Fibroblast of lung (primary cell): ENCODE measurements around the gene TRMT44. TPM values are rescaled to one million over a fixed set of nuclear protein-coding genes. Genes with fewer than 3 reads are reported as not detected.

ENCODE experiments used
- DNase-seq, 2 donors: peaks; one replicate each; pipeline versions ENCODE4 v3.0.0 to v3.0.0-alpha.2; 2010; ENCODE audit warnings: low read depth in 2 of 2
- H2AFZ ChIP-seq: 2 replicates; pipeline ENCODE4 v1.5.1; 2012; ENCODE audit warnings: low read length, control low read depth, inconsistent platforms
- H3K27ac ChIP-seq: 2 replicates; pipeline ENCODE4 v1.5.1; 2011; ENCODE audit warnings: low read length, control low read depth; ENCODE audit not compliant: insufficient read depth
- H3K27me3 ChIP-seq: 2 replicates; pipeline ENCODE4 v1.5.1; 2011; ENCODE audit warnings: mild to moderate bottlenecking, low read length; ENCODE audit not compliant: control insufficient read depth, insufficient read depth
- H3K36me3 ChIP-seq: 2 replicates; pipeline ENCODE4 v1.5.1; 2011; ENCODE audit warnings: low read length; ENCODE audit not compliant: control insufficient read depth, insufficient read depth
- H3K4me1 ChIP-seq: 2 replicates; pipeline ENCODE4 v1.5.1; 2011; ENCODE audit warnings: low read length; ENCODE audit not compliant: control insufficient read depth, insufficient read depth; ENCODE audit errors: extremely low read depth
- H3K4me2 ChIP-seq: 2 replicates; pipeline ENCODE4 v1.5.1; 2011; ENCODE audit warnings: low read length, control low read depth; ENCODE audit not compliant: insufficient read depth; ENCODE audit errors: extremely low read depth
- H3K4me3 ChIP-seq, 4 experiments: fragments of 200-600 bp in 1 of 4; sonication (generic) in 1 of 4; replicated peaks in 1 of 4; 2 replicates each; pipeline ENCODE4 v1.5.1; 2011 to 2016; ENCODE audit warnings: low read length in 4 of 4, low read depth in 3 of 4, mild to moderate bottlenecking in 3 of 4, control low read depth in 2 of 4, inconsistent platforms in 1 of 4, mixed read lengths in 1 of 4; ENCODE audit not compliant: insufficient read depth in 1 of 4; ENCODE audit errors: control extremely low read depth in 1 of 4
- H3K79me2 ChIP-seq: 2 replicates; pipeline ENCODE4 v1.5.1; 2012; ENCODE audit warnings: mild to moderate bottlenecking, low read length, inconsistent platforms; ENCODE audit not compliant: control insufficient read depth, insufficient read depth
- H3K9ac ChIP-seq: 2 replicates; pipeline ENCODE4 v1.5.1; 2011; ENCODE audit warnings: mild to moderate bottlenecking, low read length, control low read depth; ENCODE audit not compliant: insufficient read depth
- H3K9me3 ChIP-seq: 2 replicates; pipeline ENCODE4 v1.5.1; 2012; ENCODE audit warnings: low read depth, low read length; ENCODE audit not compliant: control insufficient read depth, insufficient read depth
- H4K20me1 ChIP-seq: 2 replicates; pipeline ENCODE4 v1.5.1; 2011; ENCODE audit warnings: low read length; ENCODE audit not compliant: control insufficient read depth, insufficient read depth; ENCODE audit errors: extremely low read depth
- CTCF ChIP-seq, 2 donors: IDR thresholded peaks in 1 of 2; conservative IDR thresholded peaks in 1 of 2; 1 replicate in 1 of 2; 2 replicates in 1 of 2; pipeline ENCODE4 v1.5.1; 2011 to 2012; ENCODE audit warnings: low read length in 2 of 2, control low read depth in 1 of 2, inconsistent platforms in 1 of 2, low read depth in 1 of 2, mild to moderate bottlenecking in 1 of 2
- EZH2 ChIP-seq: IDR thresholded peaks from 2 replicates; pipeline ENCODE4 v1.5.1; 2012; ENCODE audit warnings: low read length, control low read depth, mild to moderate bottlenecking; ENCODE audit errors: missing control alignments
- polyA plus RNA-seq, 2 donors: library from polyadenylated mRNA; depleted of rRNA in 1 of 2; stranded (reverse) in 1 of 2; unstranded in 1 of 2; fragments of >200 nt; gene quantifications; 2 replicates each; pipeline ENCODE4 v1.2.1, GENCODE V29; 2011 to 2012; ENCODE audit warnings: missing spikeins in 1 of 2
- total RNA-seq: library from RNA; depleted of rRNA; stranded (reverse); fragments of >200 nt; gene quantifications from 2 replicates; pipeline ENCODE4 v1.2.1, GENCODE V29; 2014

TRMT44 gene
- total and polyA plus RNA-seq, 2 donors (not counting 1 experiment from before 2014, with no cell fraction given): 6.5 to 14.0 TPM

- DNase-seq: no peak
- Histone ChIP-seq H3K27ac (no peak overlapping the region), H2AFZ (no peak overlapping the region), H4K20me1 (no peaks in the 10 kb centered on the region), H3K27me3 (peaks cover 8% of the 10 kb centered on the region), H3K9me3 (no peaks in the 10 kb centered on the region), H3K4me1 (peaks cover 15% of the 10 kb centered on the region), H3K4me2 (no peak overlapping the region), H3K79me2 (no peaks in the 10 kb centered on the region), H3K9ac (no peak overlapping the region), H3K36me3 (no peaks in the 10 kb centered on the region), H3K4me3 (no peak overlapping the region)
- no peak for TF ChIP-seq CTCF (conservative IDR thresholded peaks at IDR 0.05 in 1 of 2, IDR thresholded peaks at IDR 0.05 in 1 of 2; ENCODE audit: low read depth in 1 of 2, low read length in 2 of 2)
- TF ChIP-seq EZH2: no peak
These were observed 63.2 kb downstream of the TRMT44 start for GRCh38 chr4:8503801-8504200.

GRCh38 chr4:8504279-8505007 is 63.9 kb downstream of the TRMT44 start:
- no peak overlapping the region for H3K9ac ChIP-seq
- no peak overlapping the region for H3K4me2 ChIP-seq
- no peaks in the 10 kb centered on the region for H4K20me1 ChIP-seq
- no peaks in the 10 kb centered on the region for H3K79me2 ChIP-seq
- no peaks in the 10 kb centered on the region for H3K9me3 ChIP-seq
- H3K36me3 ChIP-seq: no peaks in the 10 kb centered on the region
- no peak overlapping the region for H3K27ac ChIP-seq
- peaks cover 8% of the 10 kb centered on the region for H3K27me3 ChIP-seq
- no peak overlapping the region for H2AFZ ChIP-seq
- H3K4me1 ChIP-seq: peaks cover 15% of the 10 kb centered on the region
- H3K4me3 ChIP-seq: no peak overlapping the region
- DNase-seq: no peak
- no peak for TF ChIP-seq EZH2
- no peak for TF ChIP-seq CTCF (conservative IDR thresholded peaks at IDR 0.05 in 1 of 2, IDR thresholded peaks at IDR 0.05 in 1 of 2; ENCODE audit: low read depth in 1 of 2, low read length in 2 of 2)

GRCh38 chr4:8505229-8505628 is 64.7 kb downstream of the TRMT44 start:
- no peaks in the 10 kb centered on the region for H4K20me1 ChIP-seq
- no peak for TF ChIP-seq EZH2
- no peak overlapping the region for H3K4me2 ChIP-seq
- no peak overlapping the region for H3K4me3 ChIP-seq
- no peak overlapping the region for H3K27ac ChIP-seq
- H3K9me3 ChIP-seq: no peaks in the 10 kb centered on the region
- no peak for DNase-seq
- peaks cover 8% of the 10 kb centered on the region for H3K27me3 ChIP-seq
- no peak overlapping the region for H2AFZ ChIP-seq
- peaks cover 15% of the 10 kb centered on the region for H3K4me1 ChIP-seq
- H3K9ac ChIP-seq: no peak overlapping the region
- H3K36me3 ChIP-seq: no peaks in the 10 kb centered on the region
- no peaks in the 10 kb centered on the region for H3K79me2 ChIP-seq
